ENCODE data around the gene TNS1. TPM values are rescaled to one million over a fixed set of nuclear protein-coding genes. Genes with fewer than 3 reads are reported as not detected.

Gene TNS1
- total and polyA plus RNA-seq, 9 of the 15 experiments (the other 6 are each of a cell fraction or from before 2014, with no cell fraction given): 0.13 to 2.7 (median 0.77) TPM

DNA sequence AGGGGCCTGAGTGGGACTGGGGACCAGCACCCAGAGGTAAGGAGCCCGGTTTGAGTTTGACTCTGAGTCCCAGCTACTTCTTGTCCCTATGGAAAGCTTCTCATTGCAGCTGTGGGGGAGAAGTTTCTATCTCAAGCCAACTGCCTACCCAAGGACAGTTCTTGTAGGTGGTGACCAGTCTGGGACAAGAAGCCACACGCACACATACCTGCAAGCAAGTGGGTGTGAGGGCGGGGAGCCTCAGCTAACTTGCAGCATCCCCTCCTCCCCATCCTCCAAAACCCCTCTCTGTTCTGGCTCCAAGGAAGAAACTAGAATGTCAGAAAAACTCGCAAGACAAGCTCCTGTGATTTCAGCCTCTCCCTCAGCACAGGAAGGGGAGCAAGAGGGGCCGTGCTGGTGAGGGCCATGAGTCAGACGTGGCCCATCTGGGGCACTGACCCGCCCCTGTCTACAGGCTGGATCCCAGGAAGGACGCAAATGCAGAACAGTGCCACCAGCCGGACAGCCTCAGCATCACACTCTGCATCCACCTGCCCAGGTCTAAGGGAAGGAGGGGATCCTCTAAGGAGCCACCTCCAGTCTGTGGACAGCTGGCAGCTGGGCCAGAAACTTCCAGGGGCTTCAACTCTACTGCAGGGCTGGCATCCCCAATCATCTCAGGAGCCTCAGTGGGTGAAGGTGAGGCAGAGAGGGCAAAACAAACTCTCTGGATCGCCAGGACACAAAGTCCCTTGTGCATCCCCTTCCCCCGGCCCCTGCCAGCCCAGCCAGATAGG, 103.4 kb downstream of the TNS1 start (continued):
- TF ChIP-seq BHLHE40 (IDR thresholded peaks at IDR 0.05; ENCODE audit: low read length): 0 out of 2 replicates have a peak, but pooled peaks have one; percentile 6
- no peak for TF ChIP-seq ZNF239 (CRISPR knock-in tag; IDR thresholded peaks at IDR 0.05)
- peak; percentile 44; the same call in 1 of the 2 replicates for TF ChIP-seq JUND (IDR thresholded peaks at IDR 0.05; ENCODE audit: borderline replicate concordance, low read depth, low read length)
- no peak; the same call in 2 of the 3 replicates for TF ChIP-seq JUND (tag; IDR thresholded peaks at IDR 0.05; ENCODE audit: borderline replicate concordance, low read depth, low read length)
- TF ChIP-seq RAD21 (CRISPR knock-in tag; conservative IDR thresholded peaks at IDR 0.05 in 1 of 2, IDR thresholded peaks at IDR 0.05 in 1 of 2): peak; percentile 7 to 39; a peak in 2 of 4 replicates
- TF ChIP-seq, protein P1, sequence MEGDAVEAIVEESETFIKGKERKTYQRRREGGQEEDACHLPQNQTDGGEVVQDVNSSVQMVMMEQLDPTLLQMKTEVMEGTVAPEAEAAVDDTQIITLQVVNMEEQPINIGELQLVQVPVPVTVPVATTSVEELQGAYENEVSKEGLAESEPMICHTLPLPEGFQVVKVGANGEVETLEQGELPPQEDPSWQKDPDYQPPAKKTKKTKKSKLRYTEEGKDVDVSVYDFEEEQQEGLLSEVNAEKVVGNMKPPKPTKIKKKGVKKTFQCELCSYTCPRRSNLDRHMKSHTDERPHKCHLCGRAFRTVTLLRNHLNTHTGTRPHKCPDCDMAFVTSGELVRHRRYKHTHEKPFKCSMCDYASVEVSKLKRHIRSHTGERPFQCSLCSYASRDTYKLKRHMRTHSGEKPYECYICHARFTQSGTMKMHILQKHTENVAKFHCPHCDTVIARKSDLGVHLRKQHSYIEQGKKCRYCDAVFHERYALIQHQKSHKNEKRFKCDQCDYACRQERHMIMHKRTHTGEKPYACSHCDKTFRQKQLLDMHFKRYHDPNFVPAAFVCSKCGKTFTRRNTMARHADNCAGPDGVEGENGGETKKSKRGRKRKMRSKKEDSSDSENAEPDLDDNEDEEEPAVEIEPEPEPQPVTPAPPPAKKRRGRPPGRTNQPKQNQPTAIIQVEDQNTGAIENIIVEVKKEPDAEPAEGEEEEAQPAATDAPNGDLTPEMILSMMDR (IDR thresholded peaks at IDR 0.05 in 2 of 3, conservative IDR thresholded peaks at IDR 0.05 in 1 of 3; ENCODE audit: insufficient read depth in 2 of 3, low read depth in 1 of 3, low read length in 3 of 3): peak; percentile 65 to 78 (median 68)
- TF ChIP-seq, protein P2, sequence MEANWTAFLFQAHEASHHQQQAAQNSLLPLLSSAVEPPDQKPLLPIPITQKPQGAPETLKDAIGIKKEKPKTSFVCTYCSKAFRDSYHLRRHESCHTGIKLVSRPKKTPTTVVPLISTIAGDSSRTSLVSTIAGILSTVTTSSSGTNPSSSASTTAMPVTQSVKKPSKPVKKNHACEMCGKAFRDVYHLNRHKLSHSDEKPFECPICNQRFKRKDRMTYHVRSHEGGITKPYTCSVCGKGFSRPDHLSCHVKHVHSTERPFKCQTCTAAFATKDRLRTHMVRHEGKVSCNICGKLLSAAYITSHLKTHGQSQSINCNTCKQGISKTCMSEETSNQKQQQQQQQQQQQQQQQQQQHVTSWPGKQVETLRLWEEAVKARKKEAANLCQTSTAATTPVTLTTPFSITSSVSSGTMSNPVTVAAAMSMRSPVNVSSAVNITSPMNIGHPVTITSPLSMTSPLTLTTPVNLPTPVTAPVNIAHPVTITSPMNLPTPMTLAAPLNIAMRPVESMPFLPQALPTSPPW (CRISPR knock-in tag; IDR thresholded peaks at IDR 0.05): peak; percentile 26; the same call in 1 of the 2 replicates

All from K562 (cell line).